SU-DHL-6 (cell line): Measurements from ENCODE around the gene AGAP6.

Source experiments
- CTCF ChIP-seq: fragments of 200-600 bp; sonication (generic); IDR thresholded peaks from one replicate; pipeline ENCODE4 v1.5.1; 2017; ENCODE audit warnings: antibody characterized with exemption, mild to moderate bottlenecking, low read length, moderate library complexity; ENCODE audit not compliant: insufficient read depth, poor library complexity, severe bottlenecking
- EZH2phosphoT487 ChIP-seq: fragments of 200-600 bp; sonication (generic), shearing (Covaris generic); conservative IDR thresholded peaks from 2 replicates; pipeline ENCODE4 v1.6.1; 2018; ENCODE audit warnings: mild to moderate bottlenecking, antibody characterized with exemption, low read length, moderate library complexity, mixed read lengths

DNA sequence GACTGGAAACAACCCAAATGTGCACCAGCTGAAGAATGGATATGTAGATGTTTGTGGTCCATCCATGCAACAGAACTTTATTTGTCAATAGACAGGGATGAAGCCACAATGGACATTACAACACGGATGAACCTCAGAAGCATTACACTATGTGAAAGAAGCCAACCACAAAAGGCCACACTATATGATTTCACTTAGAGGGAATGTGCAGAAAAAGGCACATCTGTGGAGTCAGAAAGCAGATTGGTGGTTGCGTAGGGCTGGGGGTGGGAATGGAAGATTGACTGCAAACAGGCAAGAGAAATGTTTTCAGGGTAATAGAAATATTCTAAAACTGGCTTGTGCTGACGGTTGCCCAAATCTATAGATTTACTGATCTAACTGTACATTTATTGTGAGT lies 45.3 kb downstream of the AGAP6 start:
- TF ChIP-seq EZH2phosphoT487 (no peak), CTCF (no peak)
